HepG2 (cell line): ENCODE measurements around the gene ZNF624. TPM values are rescaled to one million over a fixed set of nuclear protein-coding genes. Genes with fewer than 3 reads are reported as not detected.
A peak's percentile ranks its signal among the peaks of the same experiment; 100 is the strongest.

Experiments
- ELF3 ChIP-seq: IDR thresholded peaks from 2 replicates; pipeline ENCODE4 v1.6.1; 2016; ENCODE audit warnings: missing genetic modification reagents, missing compliant biosample characterization
- NFKB2 ChIP-seq: sonication (generic); formaldehyde crosslinking; IDR thresholded peaks from 2 replicates; pipeline ENCODE4 v1.4.0; 2020; ENCODE audit warnings: missing genetic modification reagents, borderline replicate concordance
- RNF2 ChIP-seq: fragments of 450-650 bp; conservative IDR thresholded peaks from 2 replicates; pipeline ENCODE4 v1.6.1; 2016; ENCODE audit warnings: low read depth
- ZNF234 ChIP-seq: sonication (generic); formaldehyde crosslinking; conservative IDR thresholded peaks from 2 replicates; pipeline ENCODE4 v1.5.1; 2020; ENCODE audit warnings: mild to moderate bottlenecking, missing genetic modification reagents
- ZNF274 ChIP-seq: sonication (generic); formaldehyde crosslinking; IDR thresholded peaks from 2 replicates; pipeline ENCODE4 v1.5.1; 2020; ENCODE audit warnings: mild to moderate bottlenecking, missing genetic modification reagents
- ZNF382 ChIP-seq: sonication (generic); formaldehyde crosslinking; IDR thresholded peaks from 2 replicates; pipeline ENCODE4 v1.5.0; 2020; ENCODE audit warnings: missing genetic modification reagents, mild to moderate bottlenecking, borderline replicate concordance
- ZNF552 ChIP-seq: sonication (generic); formaldehyde crosslinking; IDR thresholded peaks from 2 replicates; pipeline ENCODE4 v1.9.0; 2022; ENCODE audit warnings: missing genetic modification reagents, mild to moderate bottlenecking, borderline replicate concordance
- ZNF563 ChIP-seq: sonication (generic); formaldehyde crosslinking; IDR thresholded peaks from 2 replicates; pipeline ENCODE4 v1.8.0; 2022; ENCODE audit warnings: mild to moderate bottlenecking, moderate library complexity, missing genetic modification reagents
- ZNF598 ChIP-seq: sonication (generic); formaldehyde crosslinking; IDR thresholded peaks from 2 replicates; pipeline ENCODE4 v1.5.1; 2020; ENCODE audit warnings: mild to moderate bottlenecking, missing genetic modification reagents, borderline replicate concordance
- ZNF780A ChIP-seq: sonication (generic); formaldehyde crosslinking; IDR thresholded peaks from 2 replicates; pipeline ENCODE4 v1.8.0; 2022; ENCODE audit warnings: mild to moderate bottlenecking, missing genetic modification reagents, moderate library complexity
- ZNF788 ChIP-seq: sonication (generic); formaldehyde crosslinking; IDR thresholded peaks from 2 replicates; pipeline ENCODE4 v1.5.0; 2020; ENCODE audit warnings: mild to moderate bottlenecking, missing genetic modification reagents, borderline replicate concordance
- ZNF83 ChIP-seq: sonication (generic); formaldehyde crosslinking; IDR thresholded peaks from 2 replicates; pipeline ENCODE4 v1.4.0; 2020; ENCODE audit warnings: missing genetic modification reagents, mild to moderate bottlenecking, borderline replicate concordance
- ZSCAN21 ChIP-seq: sonication (generic); formaldehyde crosslinking; IDR thresholded peaks from 2 replicates; pipeline ENCODE4 v1.8.0; 2022; ENCODE audit warnings: mild to moderate bottlenecking, missing genetic modification reagents, moderate library complexity, borderline replicate concordance
- polyA plus RNA-seq, 8 experiments: library from polyadenylated mRNA; depleted of rRNA in 3 of 8; stranded (reverse) in 7 of 8; unstranded in 1 of 8; fragments of >200 nt; fragmentation: Illumina TruSeq in 4 of 8; extraction: Trizol in 4 of 8; gene quantifications; 2 replicates each; pipeline versions ENCODE4 v1.2.1 to v1.2.3, GENCODE V29; 2011 to 2016; ENCODE audit warnings: low read depth in 4 of 8, missing spikeins in 1 of 8, mixed read lengths in 1 of 8; ENCODE audit not compliant: insufficient read depth in 1 of 8
- total RNA-seq, 5 experiments: library from RNA; depleted of rRNA; stranded (reverse); fragments of >200 nt; fragmentation: Illumina TruSeq; extraction: Trizol; gene quantifications; 2 replicates each; pipeline ENCODE4 v1.2.3, GENCODE V29; 2016; ENCODE audit warnings: low read depth in 1 of 5
- TF ChIP-seq, protein P1 (sequence below): sonication (generic); formaldehyde crosslinking; IDR thresholded peaks from 2 replicates; pipeline ENCODE4 v1.5.1; 2020; ENCODE audit warnings: mild to moderate bottlenecking, missing genetic modification reagents
- TF ChIP-seq, protein P2 (sequence below): sonication (generic); formaldehyde crosslinking; IDR thresholded peaks from 2 replicates; pipeline ENCODE4 v1.5.1; 2020; ENCODE audit warnings: mild to moderate bottlenecking, missing genetic modification reagents, moderate library complexity
- TF ChIP-seq, protein P3 (sequence below): sonication (generic); formaldehyde crosslinking; IDR thresholded peaks from 2 replicates; pipeline ENCODE4 v1.8.1; 2022; ENCODE audit warnings: low read depth, mild to moderate bottlenecking, missing genetic modification reagents
- TF ChIP-seq, protein P4 (sequence below): sonication (generic); formaldehyde crosslinking; IDR thresholded peaks from 2 replicates; pipeline ENCODE4 v1.4.0; 2020; ENCODE audit warnings: mild to moderate bottlenecking, missing genetic modification reagents

The ZNF624 gene
- total and polyA plus RNA-seq, 2 of the 13 experiments (the other 11 are each of a cell fraction or from before 2014, with no cell fraction given), result 0.75 to 3.5 TPM

DNA sequence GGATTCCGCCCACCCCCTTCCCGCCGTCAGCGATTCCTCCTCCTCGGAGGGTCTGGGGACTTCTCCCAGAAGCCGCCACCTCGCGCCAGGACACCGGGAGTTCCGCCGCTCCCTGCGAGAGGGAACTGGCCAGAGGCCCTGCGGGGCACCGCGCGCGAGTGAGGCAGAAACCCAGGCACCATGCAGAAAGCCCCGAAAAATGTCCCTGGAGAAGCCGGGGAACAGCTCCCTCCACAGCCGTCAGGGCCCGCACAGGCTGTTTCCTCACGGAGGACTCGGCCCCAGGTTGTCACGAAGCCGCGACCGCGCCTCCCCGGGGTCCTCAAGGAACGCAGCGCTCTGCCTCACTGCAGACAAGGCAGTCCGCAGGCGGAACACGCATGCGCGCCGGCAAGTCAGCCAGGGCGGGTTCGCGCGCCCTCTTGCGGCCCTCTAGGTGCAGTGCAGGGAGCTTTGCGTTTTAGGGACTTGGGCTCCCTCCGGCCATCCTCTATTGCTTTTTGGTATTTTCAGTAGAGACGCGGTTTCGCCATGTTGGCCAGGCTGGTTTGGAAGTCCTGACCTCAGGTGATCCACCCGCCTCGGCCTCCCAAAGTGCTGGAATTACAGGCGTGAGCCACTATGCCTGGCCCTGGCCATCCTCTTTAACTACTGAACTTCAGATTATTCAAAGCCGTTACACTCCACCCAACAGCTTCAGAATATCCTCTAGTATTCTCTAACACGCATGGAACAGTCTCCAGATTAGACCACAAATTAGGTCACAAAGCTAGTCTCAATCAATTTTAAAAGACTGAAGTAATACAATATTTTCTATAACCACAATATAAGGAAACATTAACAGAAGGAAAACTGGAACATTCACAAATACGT lies 64.3 kb downstream of the ZNF624 start (continued):
- TF ChIP-seq, protein P1, sequence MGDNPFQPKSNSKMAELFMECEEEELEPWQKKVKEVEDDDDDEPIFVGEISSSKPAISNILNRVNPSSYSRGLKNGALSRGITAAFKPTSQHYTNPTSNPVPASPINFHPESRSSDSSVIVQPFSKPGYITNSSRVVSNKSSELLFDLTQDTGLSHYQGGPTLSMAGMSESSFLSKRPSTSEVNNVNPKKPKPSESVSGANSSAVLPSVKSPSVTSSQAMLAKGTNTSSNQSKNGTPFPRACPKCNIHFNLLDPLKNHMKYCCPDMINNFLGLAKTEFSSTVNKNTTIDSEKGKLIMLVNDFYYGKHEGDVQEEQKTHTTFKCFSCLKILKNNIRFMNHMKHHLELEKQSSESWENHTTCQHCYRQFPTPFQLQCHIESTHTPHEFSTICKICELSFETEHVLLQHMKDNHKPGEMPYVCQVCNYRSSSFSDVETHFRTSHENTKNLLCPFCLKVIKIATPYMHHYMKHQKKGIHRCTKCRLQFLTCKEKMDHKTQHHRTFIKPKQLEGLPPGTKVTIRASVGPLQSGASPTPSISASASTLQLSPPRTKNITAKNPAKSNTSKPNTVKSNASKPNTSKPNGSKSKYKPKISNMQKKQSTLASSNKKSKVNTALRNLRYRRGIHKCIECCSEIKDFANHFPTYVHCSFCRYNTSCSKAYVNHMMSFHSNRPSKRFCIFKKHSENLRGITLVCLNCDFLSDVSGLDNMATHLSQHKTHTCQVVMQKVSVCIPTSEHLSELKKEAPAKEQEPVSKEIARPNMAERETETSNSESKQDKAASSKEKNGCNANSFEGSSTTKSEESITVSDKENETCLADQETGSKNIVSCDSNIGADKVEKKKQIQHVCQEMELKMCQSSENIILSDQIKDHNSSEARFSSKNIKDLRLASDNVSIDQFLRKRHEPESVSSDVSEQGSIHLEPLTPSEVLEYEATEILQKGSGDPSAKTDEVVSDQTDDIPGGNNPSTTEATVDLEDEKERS (CRISPR knock-in tag), result 0 out of 2 replicates have a peak, but pooled peaks have one; percentile 43
- peak; percentile 81; the same call in 1 of the 2 replicates for TF ChIP-seq ZSCAN21 (CRISPR knock-in tag)
- TF ChIP-seq ZNF234 (CRISPR knock-in tag), result 0 out of 2 replicates have a peak, but pooled peaks have one; percentile 46
- 0 out of 2 replicates have a peak, but pooled peaks have one; percentile 32 for TF ChIP-seq ZNF788
- no peak for TF ChIP-seq ZNF780A (CRISPR knock-in tag)
- peak; percentile 79; the same call in 1 of the 2 replicates for TF ChIP-seq NFKB2 (CRISPR knock-in tag)
- TF ChIP-seq ZNF274 (CRISPR knock-in tag), result peak; percentile 75
- TF ChIP-seq, protein P2, sequence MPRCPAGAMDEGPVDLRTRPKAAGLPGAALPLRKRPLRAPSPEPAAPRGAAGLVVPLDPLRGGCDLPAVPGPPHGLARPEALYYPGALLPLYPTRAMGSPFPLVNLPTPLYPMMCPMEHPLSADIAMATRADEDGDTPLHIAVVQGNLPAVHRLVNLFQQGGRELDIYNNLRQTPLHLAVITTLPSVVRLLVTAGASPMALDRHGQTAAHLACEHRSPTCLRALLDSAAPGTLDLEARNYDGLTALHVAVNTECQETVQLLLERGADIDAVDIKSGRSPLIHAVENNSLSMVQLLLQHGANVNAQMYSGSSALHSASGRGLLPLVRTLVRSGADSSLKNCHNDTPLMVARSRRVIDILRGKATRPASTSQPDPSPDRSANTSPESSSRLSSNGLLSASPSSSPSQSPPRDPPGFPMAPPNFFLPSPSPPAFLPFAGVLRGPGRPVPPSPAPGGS (CRISPR knock-in tag), result 0 out of 2 replicates have a peak, but pooled peaks have one; percentile 37
- TF ChIP-seq ZNF382 (CRISPR knock-in tag), result no peak
- TF ChIP-seq ELF3 (CRISPR knock-in tag), result 0 out of 2 replicates have a peak, but pooled peaks have one; percentile 31
- TF ChIP-seq, protein P3, sequence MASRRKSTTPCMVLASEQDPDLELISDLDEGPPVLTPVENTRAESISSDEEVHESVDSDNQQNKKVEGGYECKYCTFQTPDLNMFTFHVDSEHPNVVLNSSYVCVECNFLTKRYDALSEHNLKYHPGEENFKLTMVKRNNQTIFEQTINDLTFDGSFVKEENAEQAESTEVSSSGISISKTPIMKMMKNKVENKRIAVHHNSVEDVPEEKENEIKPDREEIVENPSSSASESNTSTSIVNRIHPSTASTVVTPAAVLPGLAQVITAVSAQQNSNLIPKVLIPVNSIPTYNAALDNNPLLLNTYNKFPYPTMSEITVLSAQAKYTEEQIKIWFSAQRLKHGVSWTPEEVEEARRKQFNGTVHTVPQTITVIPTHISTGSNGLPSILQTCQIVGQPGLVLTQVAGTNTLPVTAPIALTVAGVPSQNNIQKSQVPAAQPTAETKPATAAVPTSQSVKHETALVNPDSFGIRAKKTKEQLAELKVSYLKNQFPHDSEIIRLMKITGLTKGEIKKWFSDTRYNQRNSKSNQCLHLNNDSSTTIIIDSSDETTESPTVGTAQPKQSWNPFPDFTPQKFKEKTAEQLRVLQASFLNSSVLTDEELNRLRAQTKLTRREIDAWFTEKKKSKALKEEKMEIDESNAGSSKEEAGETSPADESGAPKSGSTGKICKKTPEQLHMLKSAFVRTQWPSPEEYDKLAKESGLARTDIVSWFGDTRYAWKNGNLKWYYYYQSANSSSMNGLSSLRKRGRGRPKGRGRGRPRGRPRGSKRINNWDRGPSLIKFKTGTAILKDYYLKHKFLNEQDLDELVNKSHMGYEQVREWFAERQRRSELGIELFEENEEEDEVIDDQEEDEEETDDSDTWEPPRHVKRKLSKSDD, result 0 out of 2 replicates have a peak, but pooled peaks have one; percentile 23
- peak; percentile 74; the same call in 1 of the 2 replicates for TF ChIP-seq ZNF563
- 0 out of 2 replicates have a peak, but pooled peaks have one; percentile 71 for TF ChIP-seq ZNF83 (CRISPR knock-in tag)
- 0 out of 2 replicates have a peak, but pooled peaks have one; percentile 60 for TF ChIP-seq RNF2
- TF ChIP-seq, protein P4, sequence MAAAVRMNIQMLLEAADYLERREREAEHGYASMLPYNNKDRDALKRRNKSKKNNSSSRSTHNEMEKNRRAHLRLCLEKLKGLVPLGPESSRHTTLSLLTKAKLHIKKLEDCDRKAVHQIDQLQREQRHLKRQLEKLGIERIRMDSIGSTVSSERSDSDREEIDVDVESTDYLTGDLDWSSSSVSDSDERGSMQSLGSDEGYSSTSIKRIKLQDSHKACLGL (CRISPR knock-in tag), result no peak
- TF ChIP-seq ZNF552, result no peak
- no peak for TF ChIP-seq ZNF598 (CRISPR knock-in tag)
